HG02943 (cell line): Measurements from ENCODE around the gene SOCS7.
"Not testable (repeated sequence)": the region's sequence is repeated elsewhere in the genome, so short reads cannot be mapped to it uniquely, and the experiment has no call there.

Experiments
- ATAC-seq: cut with Tn5 transposase; IDR thresholded peaks from one replicate; pipeline ENCODE4 v1.9.1; 2021; ENCODE audit warnings: mild to moderate bottlenecking, low read depth, moderate library complexity; ENCODE audit not compliant: unreplicated experiment

SOCS7 gene

DNA sequence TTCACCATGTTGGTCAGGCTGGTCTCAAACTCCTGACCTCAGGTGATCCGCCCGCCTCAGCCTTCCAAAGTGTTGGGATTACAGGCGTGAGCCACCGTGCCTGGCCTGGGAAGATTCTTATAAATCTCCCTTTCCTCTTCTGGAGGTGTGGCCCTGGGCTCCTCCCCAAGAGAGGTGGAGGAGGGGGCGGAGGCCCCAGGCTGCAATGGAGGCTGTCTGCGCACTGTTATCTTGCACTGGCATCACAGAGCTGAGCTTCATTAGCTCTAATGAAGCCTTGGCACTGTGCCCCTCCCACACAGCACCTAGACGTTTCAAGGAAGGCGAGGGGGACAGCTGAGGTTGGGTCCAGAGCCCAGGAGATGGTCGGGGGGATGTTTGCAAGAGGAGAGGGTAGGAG lies 84.2 kb downstream of the SOCS7 start:
- no peak for ATAC-seq

DNA sequence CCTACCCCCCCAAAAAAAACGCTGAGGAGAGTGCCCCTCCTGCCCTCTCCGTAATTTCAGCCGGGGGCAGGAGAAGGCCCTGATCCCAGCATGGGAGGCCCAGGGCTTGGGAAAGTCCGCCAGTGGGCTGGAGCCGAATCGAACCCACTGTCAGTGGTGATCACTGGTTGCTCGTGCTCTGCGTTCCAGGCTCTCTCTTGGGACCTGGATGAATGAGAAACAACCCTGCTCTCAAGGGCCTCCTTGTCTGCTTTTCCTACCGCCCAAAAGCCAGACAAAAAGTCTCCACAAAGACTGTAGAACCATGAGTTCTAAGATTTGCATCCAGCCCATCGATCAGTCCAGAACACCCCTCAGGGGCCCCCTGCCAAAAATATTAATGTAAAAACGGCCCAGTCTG lies 84.7 kb downstream of the SOCS7 start:
- no peak for ATAC-seq

DNA sequence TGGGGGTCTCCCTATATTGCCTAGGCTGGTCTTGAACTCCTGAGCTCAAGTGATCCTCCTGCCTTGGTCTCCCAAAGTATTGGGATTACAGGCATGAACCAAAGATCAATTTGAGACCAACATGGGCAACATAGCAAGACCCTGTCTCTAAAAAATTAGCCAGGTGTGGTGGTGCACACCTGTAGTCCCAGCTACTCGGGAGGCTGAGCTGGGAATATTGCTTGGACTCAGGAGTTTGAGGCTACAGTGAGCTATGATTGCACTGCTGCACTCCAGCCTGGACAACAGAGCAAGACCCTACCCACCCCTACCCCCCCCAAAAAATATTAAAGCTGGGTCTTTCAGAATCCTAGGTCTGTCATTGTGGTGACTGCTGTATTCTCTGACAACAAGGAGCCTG lies 85.7 kb downstream of the SOCS7 start:
- not testable (repeated sequence) for ATAC-seq

DNA sequence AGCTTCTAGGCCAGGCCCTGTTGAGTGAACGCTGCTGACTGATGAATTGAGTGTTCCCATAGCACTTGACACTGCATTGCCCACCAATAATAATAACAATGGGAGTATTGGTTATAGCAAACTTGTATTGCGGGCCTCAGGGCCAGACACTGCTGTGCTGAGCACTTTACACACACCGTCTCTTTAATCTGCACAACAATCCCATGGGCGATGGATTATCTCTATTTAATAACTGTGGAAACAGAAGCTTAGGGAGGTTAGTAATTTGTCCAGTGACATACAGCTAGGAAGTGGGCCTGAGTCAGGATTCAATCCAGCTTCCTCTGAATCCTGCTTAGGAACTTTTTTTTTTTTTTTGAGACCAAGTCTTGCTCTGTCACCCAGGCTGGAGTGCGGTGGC lies 87.8 kb downstream of the SOCS7 start:
- ATAC-seq = no peak

DNA sequence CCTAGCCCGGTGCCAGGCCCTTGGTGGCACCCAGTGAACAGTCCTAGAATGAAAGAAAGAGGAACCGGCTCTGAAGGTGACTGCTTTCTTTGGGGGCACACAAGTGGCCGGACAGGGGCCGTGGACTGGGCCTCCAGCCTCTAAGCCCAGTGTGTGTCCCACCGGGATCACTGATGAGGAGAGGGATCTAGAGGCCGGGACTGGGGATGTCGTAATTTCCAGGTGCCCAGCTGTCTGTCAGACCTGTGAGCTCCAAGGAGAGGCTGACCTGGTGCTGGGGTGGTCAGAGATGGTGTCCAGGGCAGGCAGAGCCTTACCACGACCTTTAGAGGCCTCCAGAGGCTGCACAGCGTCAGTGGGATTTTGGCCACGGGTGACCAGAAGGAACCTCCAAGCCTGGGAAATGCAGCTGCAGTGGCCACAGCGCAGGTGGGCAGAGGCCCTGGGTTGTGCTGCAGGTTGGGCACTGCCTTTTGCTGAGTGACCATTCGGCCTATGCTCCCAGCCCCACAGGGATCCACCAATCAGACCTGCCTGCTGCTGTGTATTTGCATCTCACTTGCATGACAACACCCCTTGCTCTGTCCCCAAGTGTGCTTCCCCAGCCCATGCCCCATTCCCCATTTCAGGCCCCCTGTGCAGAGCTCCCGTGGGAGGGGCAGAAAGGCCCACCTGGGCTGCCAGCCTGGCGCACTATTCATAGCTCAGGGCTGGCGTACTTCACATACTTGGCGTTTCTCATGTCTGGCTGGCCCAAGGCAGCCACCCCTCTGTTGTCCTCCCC lies 89.2 kb downstream of the SOCS7 start:
- ATAC-seq = no peak

DNA sequence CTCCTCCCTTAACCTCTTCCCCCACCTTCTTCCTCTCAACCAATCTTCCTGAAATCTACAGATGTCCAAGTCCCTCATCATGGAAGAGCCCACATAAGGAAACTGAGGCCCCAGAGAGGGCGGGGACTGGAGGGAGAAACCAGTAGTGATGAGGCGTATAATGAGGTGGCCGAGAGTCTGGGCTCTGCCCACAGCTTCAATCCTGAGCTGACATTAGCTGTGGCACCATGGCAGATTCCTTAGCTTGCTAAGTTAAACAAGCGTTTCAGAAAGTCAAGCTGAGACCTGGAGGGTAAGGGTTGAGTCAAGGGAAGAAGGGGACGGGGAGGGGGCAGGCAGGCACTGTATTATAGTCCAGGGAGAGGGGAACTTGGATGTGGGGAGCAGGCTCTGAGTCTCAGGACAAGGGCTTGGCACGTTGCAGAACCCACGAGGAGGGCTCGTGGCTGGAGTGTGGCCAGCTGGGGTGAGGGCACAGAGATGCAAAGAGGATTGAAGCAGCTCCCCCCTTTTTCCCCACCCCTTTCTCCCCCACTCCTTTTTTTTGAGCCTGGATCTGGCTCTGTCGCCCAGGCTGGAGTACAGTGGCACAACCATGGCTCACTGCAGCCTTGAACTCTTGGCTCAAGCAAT lies 89.9 kb downstream of the SOCS7 start:
- no peak for ATAC-seq

DNA sequence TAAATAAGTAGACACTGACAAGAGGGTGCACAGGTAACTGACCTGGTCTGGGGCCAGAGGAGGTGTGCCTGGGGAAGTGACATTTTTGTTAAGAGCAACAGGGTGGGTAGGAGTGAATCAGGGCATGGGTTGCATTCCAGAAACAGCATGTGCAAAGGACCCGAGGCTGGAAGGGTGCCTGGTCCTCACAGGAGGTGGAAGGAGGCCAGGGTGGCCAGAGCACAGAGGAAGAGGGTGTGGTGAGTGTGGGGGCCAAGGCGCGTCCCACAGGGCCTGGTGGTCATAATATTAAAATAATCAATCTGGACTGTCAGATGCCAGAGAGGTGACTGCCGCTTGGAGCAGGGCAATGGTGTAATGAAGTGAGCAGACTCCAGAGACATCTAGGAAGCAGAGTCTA lies 90.9 kb downstream of the SOCS7 start:
- no peak for ATAC-seq

DNA sequence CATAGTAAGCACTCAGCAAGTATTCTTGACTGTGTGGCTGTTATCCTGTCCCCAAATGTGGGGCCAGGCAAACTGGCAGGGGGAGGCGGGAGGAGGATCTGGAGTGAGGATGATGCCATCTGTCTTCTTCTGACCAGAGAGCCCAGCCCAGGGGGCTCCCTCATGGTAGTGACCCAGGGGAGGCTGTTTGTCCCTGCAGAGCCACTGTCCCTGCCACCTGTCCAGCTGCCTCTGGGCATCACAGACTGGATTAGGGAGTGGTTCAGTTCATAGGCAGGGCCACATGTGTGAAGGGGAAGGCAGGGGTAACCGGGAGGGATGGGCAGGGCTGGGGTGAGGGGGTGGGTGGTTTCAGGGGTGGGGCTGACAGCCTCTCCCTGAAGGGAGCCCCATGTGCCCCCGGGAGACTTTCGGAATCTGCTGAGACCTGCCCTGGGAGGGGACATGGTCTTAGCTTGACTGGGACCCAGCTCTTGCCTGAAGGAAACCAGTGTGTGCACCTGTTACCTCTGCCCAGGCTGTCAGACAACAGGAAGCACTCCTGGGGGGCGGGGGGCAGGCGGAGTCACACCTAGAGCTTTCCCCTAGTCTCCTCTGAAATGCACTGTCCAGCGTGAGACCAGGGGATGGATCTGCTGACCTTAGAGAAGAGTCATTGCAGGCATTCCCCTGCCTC lies 91.8 kb downstream of the SOCS7 start:
- ATAC-seq = no peak

DNA sequence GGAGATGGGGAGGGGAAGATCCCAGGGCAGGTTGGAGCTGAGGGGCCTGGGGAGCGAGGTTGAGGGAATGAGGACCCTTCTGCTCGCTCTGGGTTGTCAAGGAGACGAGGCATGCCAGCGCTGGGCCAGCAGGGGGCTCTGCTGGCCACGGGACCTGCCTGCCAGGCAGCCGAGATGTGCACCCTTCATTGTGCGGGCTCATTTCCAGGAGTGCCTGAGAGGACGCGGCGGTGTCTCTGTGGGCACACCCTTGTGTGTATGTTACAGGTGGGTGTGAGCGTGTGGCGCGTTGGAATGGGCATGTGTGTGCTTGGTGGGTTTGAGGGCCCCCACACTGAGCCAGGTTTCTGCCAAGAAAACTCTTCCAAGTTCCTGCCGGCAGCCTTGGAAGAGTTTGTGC lies 92.5 kb downstream of the SOCS7 start:
- no peak for ATAC-seq

DNA sequence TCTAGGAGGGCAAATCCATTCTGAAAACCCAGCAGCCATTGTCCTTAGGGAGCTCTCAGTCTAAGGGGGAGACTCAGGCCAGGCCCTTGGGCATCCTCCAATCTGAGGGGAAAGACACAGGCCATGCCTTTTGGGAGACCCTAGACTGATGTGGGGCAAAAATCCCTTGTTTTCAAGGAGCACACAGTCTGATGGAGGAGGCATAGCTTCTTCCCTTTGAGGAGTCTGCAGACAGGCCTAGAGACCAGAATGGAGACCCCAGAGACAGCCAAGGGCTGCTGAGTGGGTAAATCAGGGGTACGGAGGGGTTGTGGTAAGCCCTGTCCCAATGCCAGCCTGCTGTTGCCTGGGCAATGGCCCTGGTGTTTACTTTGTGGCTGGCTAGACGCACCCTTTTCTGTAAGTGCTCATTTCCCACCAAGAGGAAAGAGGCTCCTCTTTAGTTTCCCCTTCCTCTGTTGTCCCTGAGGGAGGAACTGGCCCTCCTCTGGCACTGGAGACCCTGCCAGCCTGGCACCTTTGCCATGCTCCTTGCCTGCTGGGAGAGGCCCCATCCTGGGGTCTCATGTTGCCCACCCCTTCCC lies 96.0 kb downstream of the SOCS7 start:
- no peak for ATAC-seq

DNA sequence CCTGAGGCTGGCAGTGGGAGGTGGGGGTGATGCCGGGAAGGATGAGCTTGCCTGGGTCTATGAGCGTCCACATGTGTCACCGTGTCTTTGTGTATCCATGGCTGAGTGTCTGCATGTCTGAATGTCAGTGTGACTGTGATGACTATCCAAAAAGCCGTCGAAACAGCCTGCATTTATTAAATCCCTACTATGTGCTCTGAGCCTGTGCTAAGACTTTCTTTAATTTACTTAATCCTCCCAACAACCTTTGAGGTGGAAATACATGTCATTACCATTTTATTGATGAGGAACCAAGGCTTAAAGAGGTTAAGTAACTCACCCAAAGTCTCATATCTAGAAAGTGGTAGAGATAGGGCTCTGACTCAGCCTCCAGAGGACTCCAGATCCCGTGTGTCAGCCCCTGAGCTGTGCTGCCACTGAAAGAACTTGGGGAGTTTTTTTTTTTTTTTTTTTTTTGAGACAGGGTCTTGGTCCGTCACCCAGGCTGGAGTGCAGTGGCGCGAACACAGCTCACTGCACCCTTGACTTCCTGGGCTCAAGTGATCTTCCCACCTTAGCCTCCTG lies 96.6 kb downstream of the SOCS7 start:
- ATAC-seq = no peak

DNA sequence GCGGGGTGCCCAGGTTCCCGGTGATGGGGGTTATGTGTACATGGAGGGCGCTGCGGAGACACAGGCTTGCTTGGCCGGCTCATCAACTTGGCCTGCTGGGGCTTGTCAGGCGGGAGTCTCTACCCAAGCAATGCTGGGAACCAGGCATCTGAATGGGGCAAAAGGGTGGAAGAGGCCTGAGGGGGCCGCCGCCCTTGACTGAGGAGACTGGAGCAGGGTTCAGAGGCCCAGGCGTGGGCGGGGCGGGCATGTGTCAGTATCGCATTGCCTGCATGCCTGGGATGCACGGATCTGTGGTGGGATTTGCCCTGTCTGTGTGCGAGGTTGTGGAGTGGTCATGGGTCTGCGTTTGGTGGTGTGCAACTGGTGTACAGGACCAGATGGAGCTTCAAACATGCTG lies 97.7 kb downstream of the SOCS7 start:
- ATAC-seq = no peak

DNA sequence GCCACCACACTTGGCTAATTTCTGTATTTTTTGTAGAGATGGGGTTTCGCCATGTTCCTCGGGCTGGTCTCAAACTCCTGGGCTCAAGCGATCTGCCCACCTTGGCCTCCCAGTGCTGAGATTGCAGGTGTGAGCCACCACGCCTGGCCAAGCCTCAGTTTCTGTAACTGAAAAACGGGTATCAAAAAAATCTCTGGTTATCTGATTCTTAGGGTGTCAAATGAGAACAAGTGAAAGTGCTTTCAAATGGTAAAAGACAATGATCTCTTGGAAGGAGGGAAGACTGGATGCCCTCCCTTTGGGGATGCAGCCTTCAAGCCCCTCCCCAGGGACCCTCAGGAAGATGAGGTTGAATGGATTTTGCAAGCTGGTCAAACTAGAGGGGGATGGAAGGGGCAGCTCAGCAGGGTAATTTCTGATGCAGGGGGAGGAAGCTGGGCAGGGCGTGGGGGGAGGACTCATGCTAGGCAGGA lies 98.9 kb downstream of the SOCS7 start:
- no peak for ATAC-seq

DNA sequence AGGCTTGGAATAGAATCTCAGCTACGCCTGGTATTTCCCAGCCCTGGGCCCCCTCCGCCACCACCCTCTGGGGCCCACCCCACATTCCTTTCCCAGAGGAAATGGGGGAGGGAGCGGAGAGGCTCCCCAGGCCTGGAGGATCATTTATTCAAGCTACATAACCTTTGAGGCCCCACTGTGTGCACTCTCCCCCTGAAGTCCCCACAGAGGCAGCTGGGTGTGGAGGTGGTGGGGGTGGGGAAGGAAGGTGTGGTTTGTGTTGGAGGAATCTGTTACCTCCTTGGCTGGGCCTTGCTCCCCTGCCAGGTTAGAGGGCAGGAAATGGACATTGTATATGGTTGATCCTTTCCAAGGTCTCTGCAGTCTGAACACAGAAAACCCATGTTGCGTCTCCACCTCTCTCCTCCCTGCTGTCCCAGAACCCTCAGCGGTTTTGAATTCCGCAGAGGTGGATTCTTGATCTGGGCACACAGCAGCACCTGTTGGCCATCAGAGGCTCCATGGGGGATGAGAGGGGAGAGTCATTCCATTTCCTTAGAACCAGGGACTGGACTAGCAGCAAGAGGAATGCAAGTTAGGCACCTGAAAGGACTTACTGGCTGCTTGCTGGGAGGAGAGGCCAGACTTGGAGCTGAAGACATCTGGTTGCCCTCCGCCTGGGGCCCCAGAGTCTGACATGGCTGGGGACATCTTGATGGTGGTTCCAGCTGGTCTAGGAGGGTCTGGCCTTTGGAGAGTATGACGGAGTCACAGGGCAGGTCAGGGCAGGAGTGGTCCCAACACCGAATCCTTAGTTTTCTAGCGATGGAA lies 99.6 kb downstream of the SOCS7 start:
- ATAC-seq = no peak

DNA sequence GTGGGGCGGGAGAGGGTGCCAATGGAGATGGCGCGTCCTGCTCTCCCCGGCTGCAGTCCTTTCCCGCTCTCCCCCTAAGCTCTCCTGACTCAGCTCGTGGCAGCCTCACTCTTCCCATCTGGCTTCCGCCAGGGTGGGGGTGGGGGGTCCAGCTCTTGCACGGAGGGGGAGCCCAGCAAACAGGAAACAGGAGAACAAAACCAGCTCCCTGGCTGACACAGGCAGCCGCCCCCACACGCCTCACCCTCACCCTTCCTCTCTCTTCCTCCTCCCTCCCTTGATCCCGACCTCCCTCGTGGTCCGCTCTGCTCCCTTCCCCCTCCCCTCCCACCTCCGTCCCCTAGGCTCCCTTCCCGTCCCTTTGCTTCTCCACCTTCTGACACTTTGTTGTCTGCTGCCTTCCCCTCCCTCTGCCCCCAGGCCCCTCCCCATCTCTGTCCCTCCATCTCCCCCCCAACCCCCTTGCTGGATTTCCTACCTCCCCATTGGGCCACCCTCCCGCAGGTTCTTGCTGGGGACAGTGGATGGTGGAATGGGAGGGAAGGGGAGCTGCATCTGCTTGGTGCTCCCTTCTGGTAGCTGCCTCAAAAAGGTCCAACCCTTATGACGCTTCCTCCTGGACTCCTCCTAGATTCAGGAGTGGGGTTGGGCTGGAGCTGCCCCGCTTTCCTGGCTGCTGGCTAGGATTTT lies 100.3 kb downstream of the SOCS7 start:
- no peak for ATAC-seq

DNA sequence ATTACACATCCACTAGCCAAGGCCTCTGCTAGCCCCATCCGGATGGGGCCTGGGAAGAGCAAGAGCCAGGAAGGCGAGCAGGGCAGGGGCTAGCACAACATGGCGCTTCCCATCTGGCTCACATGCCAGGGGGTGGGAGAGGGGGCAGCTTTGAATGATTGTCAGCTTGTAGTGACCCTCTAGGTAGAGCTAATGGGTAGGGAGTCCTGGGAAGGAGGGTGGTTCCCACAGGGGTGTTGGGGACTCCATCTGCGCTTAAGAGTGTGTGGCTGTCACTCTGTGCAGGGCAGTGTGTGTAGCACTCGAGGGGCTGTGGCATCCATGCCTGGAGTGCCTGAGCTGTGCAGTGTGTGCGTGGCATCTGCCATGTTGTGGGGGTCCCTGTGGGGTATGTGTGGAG lies 101.1 kb downstream of the SOCS7 start:
- no peak for ATAC-seq

DNA sequence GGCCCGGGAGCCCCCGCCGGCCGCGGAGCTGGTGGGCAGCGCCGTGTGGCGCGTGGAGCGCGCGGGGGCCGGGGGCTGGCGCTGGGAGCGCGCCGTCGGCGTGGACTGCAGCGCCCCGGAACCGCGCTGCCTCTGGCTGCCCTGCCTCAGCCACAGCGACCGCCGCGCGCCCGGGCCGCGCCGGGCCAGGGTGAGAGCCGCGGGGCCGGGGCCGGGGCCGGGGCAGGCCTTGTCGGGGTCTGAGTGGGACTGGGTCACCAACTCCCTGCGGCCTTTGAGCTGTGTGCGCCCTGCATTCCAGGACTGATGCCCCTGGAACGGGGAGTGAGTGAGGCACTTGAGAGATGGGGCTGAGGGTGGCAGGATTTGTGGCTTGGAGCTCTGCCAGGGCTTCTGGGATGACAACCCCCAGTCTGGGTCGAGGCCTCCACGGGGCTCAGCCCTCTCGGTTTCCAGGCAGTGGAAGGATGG lies 102.3 kb downstream of the SOCS7 start:
- ATAC-seq = no peak

DNA sequence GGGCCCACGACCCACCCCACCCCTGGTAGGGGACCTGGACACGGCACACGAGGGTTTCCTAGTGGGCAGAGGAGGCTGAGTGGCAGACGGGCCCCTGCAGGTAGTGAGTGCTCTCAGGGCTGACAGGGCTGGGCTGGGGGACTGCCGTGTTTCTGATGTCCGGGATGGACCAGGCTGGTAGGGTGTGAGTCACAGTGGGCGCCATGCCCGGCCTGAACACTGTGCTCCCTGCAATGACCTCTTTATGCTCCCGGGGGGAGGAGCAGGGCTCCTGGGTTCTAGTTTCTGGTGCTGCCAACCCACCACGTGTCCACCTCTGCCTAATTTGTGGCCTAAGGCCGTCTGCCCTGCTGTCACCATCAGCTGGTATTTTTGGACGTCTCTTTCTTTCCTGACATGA lies 102.9 kb downstream of the SOCS7 start:
- ATAC-seq = no peak
